Stimulated activated CD4-positive, alpha-beta T cell treated with anti-CD3 and anti-CD28 coated beads, Interleukin-4, amount 100 ng/mL, for 4 hours (primary cell): ENCODE data around the gene RTL1.

Experiments used
- DNase-seq, 2 experiments: peaks; one replicate each; pipeline ENCODE4 v3.0.0-alpha.2; 2020

Gene RTL1

DNA sequence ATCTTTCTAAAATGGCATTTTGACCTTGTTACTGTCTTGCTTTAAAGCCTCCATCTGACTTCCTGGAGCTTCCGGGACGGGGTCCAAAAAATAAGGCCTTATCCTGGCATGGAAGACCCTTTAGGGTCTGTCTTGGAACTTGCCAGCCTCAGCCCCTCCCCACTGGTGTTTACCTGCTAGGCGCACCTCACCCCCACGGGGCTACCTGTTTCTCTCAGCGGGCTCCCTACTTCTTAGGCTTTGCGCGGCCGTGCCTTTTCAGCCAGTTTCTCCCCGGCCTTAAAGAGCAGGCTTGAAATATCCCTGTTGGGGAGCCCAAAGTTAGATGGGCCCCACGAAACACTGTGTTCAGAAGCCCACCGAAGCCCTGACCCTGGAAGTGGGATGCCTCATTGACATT, 5.1 kb downstream of the RTL1 start:
- no peak for DNase-seq

DNA sequence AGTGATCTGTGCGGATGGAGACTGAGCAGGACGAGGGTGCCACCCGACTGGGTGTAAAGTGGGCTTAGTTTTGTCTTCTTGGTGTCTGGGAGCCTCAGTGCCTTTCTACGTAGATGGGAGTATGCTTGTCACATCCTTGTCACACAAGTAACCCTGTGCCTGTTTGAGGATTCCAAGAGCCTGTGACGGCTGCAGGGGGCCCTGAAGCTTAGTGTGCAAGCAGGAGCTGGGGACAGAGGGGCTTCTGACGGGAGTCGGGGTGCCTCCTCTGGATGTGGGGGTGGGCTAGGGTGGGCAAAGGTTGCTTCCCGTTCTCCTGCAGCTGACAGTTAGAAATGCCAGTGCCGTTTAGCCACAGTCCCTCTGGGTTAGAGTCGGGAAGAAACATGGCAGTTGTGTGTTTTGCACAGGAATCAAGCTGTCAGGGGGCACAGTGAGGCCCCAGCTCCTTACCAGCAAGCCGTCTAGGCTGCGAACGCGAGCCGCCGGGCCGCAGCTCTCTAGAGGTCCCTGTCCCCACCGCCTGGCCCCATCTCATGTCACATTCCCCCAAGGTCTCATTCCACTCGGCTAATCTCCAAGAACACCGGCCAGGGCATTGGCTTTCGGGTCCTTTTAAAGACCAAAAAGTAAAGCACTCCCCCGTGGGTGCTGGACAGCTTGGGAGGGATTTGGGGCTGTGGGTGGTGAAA, 7.0 kb downstream of the RTL1 start:
- no peak for DNase-seq

GRCh38 chr14:100895411-100895810, 8.1 kb downstream of the RTL1 start:
- DNase-seq, result no peak

GRCh38 chr14:100894416-100894815, 9.1 kb downstream of the RTL1 start:
- DNase-seq, result no peak

DNA sequence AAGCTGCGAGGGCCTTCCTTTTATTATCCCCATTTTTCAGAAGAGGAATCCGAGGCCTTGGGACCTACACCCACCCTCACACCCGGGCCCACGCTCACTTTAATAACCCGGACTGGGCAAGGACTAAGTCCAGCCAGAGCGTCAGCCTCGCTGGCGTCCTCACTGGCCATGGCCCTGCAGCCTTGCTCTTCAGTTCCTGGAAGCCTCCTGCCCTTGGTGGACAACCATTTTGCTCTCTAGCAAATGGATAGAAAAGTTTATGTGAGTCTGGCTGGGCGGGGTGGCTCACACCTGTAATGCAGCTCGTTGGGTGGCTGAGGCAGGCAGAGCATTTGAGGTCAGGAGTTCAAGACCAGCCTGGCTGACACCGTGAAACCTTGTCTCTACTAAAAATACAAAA, 9.8 kb downstream of the RTL1 start:
- DNase-seq, result no peak

DNA sequence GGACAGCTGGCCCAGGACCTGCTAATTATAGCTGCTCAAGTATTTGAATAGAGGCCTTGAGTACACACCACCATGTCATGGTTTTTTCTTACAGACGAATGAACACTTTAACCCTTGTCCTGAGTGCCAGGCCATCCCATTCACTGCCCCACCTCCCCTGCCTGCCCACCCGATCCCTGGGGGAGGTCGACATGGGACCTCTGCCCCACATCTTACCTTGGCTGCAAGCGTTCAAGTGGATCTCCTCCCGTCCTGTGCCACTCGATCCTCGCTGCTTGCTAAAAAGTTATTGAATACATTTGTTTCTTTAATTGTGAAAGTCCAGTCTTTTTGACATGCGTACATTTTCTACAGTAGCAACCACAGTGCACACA, 10.3 kb downstream of the RTL1 start:
- DNase-seq, result no peak

DNA sequence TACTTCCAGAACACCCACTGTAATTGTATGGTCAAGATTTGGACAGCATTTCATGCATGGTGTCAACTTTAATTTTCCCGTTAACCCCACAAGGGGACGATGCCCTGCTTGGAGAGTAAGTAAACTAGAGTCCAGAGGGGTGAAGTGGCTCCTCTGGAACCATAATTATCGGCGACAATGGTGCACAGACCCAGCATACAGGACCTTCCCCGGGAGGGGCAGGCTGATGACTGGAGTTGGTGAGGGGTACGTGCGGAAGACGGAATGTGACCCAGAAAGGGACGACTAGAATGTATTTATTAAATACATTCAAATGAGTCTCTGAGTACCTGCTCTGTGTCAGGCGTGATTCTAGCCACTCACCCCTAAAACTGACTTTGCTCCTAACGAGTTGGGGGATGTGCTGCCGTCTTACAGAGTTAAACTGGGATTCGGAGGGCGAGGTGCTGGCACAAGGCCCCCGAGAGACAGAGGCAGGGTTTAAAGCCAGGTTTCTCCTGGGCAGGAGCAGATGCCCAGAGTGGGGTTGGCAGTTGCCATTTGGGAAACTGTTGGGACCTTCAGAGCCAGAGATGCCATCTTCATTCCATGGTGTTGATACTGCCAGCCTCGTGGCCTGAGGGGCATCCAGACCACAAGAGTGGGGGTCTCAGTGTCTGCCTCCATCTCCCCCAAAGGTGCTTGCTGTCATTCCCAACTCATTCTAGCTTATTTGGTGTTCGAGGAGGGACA, 10.9 kb downstream of the RTL1 start:
- DNase-seq, result no peak

GRCh38 chr14:100891501-100892445, 11.7 kb downstream of the RTL1 start:
- DNase-seq, result no peak

DNA sequence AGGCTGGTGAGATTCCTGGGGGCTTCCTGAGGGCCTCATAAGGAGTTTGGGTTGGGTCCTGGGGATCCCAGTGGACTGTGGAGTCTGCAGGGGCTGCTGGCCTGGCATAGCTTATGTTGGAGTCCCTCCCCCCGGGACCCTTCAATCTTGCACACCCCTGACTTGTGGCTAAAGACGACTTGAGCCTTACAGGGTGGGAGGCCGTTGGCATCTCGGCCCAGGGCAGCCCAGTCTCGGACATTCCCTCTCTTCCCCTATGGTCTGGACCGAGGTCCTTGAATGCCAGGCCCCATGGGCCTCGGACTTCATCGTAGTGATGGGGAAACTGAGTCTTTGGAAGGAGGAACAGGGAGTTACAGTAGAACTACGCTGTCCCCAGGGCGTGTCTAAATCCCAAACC, 12.5 kb downstream of the RTL1 start:
- DNase-seq, result no peak

DNA sequence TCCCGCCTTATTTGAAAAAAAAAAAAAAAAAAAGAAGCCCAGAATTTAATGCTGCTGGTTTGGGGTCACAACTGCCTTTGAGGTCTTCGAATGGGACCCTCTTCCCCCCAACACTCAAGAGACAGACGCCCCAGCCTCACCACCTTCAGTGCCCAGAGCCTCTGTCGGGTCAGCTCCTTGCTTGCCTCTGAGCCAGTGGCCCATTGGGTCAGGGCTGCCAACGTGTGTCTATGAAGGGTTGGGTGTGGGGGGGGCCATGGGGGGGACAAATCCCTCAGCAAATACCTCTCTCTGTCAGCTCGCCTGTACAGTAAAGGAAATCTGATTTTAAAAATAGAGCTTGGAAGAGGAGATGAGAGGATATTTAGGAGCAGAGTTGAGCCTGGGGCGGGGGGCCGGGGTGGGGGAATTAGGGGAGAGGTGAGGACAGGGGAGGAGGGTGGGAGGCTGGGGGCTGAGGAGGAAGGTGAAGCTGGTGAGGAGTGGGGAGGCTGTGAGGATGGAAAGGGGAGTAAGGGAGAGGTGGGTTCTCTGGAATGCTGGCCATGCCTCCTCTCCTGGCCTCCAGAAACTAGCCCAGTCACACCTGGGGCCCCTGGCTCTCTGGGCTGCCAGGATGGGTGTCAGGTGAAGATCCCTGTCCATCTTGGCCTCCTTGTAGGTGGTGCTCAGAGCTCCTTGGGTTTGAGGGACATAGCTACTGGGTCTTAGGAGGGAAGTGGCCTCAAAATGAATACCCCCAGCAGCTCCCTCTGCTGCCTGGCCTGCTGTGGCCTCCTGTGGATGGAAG, 13.3 kb downstream of the RTL1 start:
- DNase-seq, result no peak

DNA sequence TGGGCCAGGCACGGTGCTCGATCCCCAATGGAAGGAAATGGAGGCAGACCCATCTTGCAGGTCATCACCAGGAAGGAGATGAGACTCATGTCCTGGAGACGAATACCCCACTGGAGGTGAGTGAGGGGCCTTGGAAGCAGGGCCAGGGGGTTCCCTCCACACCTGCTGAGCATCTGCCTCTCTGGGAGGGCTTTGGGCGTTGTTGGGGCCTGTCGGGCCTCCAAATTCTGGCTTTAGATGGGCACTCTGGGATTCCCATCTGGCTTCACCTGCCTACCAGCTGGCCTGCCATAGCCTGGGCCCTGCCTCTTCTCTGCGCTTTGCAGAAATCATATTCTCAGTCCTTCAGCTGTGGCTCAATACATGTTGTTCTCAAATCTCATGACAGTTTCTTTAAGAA, 13.9 kb downstream of the RTL1 start:
- no peak for DNase-seq

DNA sequence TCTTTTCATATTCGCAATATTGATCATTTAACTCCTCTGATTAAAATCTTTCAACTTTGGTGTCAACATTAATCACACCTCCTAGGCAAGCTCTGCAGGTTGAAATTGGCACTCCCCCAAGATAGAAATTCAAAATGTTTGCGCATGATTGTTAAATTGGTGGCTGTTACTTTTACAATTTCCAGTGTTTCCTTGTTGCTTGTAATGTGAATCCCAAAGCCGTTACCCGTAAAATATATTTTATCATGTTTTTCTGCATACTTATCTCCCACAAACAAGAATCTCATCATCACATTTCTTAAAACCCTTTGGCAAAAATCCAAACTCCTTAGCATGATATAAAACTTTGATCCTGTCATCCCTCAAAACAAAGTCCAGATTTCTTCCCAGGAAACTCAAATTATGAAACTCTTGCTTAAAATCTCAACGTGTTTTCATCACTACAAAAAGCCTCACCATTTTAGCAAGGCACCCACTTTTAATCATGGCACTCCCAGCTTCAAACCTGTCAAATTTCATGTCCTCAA, 14.7 kb downstream of the RTL1 start:
- no peak for DNase-seq

DNA sequence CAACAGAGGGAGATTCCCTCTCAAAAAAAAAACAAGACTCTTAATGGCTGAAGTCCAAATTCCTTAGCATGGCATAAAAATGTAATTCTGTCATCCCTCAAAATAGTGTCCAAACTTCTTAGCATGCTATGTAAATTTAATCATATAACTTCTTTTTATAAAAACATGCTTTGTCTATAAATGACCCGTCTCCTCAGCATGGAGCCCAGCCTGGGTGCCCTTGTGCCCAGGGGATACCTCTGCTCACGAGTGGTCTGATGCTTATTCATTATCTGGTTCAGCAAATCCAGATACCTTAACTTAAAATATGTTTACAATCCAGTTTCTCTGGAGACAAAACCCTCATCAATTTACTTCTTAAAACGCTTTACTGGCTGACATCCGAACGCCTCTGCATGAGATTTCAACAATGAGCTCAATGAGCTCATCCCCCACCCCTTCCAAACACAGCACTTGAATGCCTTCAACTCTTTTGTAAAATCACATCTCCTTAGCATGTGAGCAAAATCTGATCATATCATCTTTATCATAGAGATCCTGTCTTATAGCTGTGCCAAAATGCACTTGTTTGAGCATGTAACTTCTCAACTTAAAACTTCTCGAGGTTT, 15.7 kb downstream of the RTL1 start:
- no peak for DNase-seq

DNA sequence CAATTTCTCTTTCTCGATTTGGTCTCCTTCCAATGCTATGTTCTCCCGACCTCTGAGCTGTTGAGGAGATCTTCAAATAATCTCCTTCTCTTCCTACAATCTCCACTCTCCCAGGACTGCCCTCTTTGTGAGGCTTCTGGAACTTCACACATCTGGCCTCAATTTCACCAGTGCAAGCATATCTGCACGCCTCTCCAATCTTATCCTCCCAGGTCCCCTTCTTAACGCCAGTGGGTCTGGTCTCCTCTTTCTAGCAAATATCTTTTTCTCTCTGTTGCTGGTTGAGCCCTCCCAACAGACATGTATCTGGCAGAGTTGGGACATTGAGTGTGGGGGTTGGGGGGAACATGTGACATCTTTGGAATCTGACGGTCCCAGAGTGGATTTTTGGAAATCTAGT, 17.9 kb downstream of the RTL1 start:
- DNase-seq, result no peak

DNA sequence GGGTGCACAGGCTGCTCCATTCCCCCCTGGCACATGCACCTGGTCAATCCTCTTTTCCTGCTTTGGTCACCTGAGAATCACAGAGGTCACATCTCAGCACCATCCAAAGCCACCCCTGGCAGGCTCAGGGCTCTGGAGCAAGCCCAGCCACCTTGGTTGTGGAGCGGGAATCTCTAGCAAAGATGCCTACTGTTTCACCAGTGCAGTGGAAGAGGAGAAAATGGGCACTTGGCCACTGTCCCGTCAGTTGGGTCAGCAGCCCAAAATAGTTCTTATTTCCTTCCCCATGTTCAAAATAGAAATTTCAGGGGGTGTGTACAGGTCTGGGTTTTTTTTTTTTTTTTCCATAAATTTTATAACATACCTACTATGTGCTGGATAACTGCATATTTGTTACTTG, 18.3 kb downstream of the RTL1 start:
- DNase-seq, result no peak

- no peak for DNase-seq
Measured at GRCh38 chr14:100884456-100884855, 19.1 kb downstream of the RTL1 start.

DNA sequence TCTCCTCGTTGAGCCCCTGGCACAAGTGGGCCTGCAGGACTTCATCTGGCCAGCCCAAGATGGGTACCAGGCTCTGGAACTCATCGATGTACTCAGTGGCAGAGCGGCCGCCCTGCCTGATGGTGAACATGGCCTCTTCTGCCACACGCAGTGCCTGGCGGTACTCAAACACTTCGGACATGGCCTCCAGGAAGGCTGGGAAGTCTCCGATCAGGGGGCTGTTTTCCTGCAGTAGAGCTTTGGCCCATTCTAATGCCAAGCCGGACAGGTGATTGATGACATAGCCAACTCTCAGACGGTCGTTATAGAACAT, 19.8 kb downstream of the RTL1 start:
- DNase-seq, result no peak

DNA sequence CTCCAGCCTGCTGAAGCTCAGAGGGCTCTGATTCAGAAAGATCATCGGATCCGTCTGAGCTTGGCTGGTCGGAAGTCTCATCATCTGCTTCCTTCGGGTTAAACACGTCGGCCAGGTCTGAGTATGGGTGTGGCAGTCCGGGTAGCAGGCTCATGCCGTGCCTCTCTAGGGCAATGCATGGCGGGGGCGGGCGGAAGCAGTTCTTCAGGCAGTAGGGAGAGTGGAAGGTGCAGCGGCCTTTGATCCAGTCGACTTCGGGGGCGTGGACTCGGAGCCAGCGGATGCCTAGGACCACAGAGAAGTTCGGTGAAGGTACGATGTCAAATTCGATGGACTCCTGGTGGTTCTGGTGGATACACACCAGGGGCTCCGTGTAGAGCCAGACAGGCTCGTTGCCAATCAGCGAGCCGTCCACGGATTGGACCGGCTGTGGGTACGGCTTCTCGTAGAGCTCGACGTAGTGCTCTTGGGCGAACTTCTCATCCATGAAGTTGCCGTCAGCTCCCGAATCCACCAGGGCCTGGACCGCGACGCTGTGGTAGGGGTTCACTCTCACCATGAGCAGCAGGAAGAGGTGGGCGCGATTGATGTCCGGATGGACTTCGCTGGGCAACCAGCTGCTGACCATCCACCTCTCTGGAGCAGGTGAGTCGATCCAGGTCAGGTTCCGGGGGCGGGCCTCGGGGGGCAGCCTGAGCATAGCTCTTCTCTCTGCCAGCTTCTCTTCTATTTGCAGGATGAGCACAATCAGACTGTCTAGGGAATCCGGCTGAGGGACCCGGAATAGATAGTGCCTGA, 20.3 kb downstream of the RTL1 start:
- DNase-seq, result no peak

DNA sequence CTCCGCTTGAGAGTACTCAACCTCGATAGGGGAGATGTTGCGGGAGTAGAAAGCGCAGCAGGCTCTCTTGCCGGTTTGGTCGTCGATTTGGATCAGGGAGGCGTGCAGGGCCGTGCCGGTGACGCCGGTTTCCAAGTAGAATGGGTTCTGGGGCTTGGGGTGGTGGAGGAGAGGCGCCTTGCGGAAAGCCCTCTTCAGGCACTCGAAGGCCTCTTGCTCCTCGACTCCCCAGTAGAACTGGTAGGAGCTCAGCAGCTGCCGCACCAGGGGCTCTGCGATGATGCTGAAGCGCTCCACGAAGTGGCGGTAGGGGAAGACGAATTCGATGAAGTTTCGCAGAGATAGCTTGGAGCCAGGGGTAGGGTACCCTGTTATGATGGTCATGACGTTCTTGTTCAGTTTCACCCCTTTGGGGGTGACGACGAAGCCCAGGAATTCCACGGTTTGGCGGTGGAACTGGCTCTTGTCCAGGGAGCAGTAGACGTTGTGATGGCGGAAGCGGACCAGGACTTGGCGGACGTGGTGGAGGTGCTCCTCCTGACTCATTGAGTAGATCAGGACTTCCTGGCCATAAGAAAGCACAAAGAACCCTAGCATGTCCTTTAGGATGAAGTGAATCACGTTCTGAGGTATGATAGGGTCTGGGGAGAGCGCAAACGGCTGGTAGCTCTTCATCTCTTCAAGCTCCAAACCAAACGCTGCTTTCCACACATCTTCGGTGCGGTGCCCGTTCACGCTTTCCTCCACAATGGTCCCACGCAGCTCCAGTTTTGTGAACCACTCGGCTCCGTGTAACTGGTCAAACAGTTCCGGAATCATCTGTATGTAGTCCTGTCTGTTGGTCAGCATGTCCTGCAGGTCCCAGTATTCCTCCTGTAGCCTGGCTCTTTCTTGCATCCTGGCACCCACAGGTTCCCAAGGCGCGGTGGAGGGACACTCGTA, 21.2 kb downstream of the RTL1 start:
- no peak for DNase-seq
